ENCODE data around the gene SEPTIN12.

SEPTIN12 gene, protein sequence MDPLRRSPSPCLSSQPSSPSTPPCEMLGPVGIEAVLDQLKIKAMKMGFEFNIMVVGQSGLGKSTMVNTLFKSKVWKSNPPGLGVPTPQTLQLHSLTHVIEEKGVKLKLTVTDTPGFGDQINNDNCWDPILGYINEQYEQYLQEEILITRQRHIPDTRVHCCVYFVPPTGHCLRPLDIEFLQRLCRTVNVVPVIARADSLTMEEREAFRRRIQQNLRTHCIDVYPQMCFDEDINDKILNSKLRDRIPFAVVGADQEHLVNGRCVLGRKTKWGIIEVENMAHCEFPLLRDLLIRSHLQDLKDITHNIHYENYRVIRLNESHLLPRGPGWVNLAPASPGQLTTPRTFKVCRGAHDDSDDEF

DNA sequence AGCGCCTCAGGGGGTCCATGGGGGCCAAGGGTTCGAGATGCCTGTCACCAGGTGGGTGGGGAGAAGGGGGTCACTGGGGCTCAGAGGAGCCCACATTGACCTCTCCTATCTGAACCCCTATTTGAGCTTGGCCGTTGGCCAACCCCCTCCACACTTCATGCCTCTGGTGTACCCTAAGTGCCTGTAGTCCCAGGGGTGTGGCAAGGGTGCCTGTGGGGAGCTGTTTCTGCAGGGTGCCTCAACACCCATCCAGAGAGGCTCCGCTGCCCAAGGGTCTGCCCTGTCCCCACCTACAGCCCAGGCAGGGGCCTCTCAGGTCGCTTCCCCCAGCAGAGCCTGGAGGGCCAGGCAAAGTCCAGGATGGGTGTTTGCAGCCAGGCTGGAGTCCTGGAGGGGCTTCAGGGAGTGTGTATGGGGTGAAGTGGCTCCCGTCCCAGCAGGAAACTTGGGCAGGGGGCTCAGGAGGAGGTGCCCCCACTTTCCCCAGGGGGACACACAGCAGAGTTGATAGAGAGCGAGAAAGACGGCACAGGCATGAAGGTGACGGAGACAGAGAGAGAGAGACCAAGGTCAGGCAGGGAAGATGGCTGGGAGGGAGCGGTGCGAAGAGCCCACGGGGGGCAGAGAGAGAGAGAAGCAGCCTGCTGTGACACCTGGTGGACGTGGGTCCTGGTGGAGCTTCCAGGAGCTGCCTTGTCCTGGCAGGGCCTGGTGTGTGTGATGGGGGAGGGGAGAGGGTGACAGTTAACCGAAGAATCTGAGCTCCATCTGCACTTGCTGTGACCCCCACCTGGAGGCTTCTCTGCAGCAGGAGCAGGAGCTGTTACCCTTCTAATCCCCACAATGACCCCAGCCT, at the start of gene SEPTIN12:
SEPTIN12 (minus strand) TSS at position 719 of the 856 bp plus-strand sequence; CDS start at position 19, 700 bp downstream.
- DNase-seq (ENCODE audit: low spot score): no peak

DNA sequence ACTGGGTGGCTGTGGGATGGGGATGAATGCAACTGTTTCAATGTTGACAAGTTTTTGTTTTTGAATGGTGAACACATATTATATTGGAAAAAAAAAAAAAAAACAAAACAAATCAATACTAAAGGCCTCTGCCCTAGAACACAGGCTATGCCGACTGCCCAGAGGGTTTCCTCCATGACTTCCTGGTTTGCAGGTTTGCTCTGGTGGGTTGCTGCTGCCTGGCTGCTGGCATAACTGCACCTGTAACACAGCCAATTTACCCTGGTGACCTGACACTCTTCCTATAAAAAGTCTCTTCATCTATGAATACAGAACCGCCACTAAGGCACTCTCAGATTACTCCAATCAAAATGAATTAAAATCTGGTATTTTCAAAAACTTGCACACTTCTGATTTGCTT, 48.6 kb upstream of the SEPTIN12 start:
- no peak for DNase-seq (ENCODE audit: low spot score)

DNA sequence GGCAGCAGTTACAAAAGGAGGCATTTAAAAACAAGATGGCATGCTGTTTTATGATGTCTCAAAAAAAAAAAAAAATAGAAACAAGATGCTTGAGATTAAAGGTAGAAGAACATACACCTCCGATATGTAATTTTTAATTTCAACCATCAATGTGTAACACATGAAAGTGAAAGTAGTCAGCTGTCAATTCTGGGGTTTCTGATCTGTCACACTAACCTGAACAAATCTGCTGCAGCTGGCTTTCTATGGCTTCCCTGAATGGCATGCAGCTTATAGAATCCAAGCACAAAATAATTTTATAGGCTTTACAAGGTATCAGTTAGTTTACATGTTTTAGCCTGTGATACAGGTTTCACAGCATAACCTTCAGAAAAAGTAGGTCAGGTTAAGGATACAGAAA, 45.4 kb upstream of the SEPTIN12 start:
- no peak for DNase-seq (ENCODE audit: low spot score)

DNA sequence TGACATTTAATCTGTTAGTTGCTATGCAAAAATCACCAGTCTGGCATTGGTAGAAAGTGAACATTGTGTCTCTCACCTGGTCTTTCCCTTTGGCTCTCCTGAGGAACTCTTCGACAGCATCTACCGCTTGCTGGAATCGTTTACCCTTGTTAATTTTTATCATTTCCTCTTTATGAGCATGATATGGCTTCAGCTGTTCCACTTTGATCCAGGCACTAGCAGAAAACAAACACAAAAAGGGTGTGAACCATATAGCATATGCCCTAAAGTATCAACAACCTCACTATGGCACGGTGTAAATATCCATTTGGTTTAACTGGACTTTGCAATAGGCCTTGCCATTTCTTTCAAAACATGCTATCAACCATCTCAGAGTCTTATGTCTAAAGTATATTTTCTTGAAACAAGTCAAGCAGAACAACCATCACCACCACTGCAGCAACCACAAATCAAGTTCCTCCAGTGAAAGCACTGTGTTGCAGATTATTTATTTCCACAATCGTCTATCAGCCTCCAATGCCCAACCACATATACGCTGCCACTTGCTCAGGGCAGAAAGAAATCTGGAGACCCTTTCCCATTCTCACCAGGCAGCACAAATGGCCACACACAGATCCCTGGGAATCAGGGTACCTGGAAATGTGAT, 44.7 kb upstream of the SEPTIN12 start:
- DNase-seq (ENCODE audit: low spot score): no peak

DNA sequence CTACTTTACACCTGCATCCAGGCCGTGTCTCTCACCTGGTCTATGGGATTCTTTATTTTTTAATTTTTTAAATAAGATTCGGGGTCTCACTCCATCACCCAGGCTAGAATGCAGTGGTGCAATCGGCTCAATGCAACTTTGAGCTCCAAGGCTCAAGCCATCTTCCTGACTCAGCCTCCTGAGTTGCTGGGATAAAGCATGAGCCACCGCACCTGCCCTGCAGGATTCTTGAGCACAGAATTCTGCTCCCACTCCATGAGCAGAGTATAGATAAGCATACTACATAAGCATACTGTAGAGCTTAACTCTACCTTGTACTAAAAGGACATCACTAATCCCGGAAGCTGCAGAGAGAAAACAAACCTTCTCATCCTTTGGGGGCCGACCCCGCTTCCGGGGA, 43.5 kb upstream of the SEPTIN12 start:
- no peak for DNase-seq (ENCODE audit: low spot score)

DNA sequence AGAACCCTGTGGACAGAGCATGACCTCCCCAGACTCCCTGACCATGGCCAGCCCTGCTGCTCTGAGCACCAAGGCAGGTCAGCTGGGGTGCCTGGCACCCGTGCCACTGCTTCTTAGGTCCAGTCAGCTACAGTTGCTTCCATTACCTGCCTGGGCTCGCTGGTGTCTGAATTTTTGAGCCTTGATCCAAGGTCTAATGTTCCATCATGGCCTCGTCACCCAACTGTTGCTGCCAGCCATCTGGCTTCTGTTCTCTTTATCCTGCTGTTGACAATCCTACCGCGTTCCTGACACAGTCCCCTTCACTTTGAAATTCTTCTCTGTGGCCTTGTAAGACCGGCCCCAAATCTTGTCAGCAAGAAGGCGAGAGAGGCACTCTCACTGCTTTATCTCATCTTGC, 42.3 kb upstream of the SEPTIN12 start:
- no peak for DNase-seq (ENCODE audit: low spot score)

DNA sequence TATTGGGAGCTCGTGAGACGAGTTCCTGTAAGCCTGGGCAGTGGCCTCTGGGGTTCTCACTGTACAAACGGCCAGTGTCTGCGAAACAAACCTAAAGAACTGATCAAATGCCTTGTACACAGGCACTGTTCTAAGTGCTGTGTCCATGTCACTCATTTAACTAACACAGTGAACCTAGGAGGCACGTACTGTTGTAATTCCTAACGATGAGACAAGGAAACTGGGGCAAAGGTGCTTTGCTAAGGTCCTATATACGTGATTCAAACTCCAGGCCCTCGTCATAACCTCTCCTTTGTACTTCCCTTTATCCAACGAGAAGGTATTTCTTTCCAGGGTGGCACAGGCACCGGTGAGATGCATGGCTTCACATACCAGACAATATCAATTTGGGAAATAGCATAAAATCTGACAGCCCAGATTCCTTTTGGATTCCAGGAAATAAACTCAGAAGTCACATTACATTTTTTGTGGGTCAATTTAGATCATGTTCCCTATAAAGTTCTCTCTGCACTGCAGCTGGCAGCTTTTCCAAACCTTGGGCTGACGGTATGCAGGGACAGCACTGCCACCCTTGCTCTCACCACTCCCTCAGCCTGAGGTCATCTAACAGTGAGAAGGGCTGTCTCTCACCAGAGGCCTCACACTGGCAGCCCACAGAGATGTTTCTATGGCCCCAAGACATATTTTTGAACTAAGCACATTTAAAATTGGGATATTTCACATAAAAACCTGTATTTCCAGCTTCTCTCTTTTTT, 40.6 kb upstream of the SEPTIN12 start:
- no peak for DNase-seq (ENCODE audit: low spot score)

DNA sequence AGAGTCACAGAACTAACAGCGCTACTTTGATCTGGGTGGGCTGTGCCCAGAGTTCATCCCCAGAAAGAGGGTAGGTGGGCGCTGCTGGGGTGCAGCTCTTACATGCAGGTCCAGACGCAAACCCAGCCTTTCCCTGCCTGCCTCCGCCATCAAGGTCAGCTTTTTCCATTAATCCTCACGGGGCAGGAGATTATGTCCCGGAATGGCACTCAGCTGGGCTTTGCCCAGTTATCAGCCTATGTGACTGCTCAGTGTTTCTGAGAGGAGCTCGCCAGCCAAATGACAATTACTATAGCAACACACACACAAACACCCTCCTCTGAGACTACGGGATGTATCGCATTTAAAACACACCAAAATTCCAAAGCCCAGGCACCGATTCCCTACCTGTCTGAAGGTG, 38.8 kb upstream of the SEPTIN12 start:
- DNase-seq (ENCODE audit: low spot score): no peak

DNA sequence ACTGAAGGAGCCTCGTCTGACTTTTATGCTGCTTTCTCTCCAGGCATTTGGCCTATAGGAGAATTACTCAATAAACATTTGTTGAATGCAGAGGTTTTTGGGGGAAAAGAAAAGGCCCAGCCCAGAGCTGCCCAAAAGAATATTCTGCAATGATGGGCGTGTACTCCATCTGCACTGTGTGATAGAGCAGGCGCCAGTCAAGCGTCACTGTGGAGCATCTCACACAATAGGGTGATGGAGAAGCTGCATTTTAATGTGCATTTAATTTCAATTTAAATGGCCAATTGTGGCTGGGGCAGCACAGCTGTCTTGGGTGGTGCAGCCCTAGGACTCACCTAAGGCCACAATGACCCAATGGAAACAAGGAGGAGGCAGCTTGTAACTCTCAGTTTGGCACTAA, 38.4 kb upstream of the SEPTIN12 start:
- DNase-seq (ENCODE audit: low spot score): no peak

DNA sequence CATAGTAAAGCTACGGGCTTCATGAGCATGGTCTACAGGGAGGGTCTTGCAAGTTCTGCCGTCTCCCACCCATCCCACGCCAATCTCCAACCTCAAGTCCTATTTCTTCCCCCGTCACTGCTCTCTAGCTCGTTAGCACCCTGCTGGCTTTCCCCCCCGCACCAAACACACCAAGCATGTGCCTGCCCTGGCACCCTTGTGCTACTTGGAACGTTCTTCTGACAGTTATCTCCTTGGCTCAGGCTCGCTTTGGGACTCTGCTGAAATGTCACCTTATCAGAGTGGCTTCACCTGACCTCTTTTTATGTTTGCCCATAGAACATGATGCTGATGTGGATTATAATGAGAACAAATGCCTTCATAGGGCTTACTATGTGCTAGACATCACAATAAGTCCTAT, 37.1 kb upstream of the SEPTIN12 start:
- DNase-seq (ENCODE audit: low spot score): no peak

DNA sequence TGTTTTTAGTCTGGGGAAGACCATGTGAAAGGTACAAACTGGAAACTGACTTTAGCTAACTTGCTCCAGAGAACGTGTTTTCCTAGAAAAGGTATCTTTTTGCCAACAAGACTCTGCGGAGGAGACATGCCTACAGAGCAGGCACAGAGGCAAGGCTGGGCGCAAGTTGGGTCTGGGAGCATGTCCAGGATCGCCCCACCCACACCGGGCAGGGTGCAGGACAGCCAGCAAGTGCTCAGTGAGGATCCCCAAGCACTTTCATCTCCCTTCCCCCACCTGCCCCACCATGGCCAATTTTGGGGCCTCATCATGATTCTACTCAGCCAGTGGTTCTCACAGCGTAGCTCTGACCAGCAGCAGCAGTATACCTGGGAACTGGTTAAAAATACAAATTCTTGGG, 32.5 kb upstream of the SEPTIN12 start:
- DNase-seq (ENCODE audit: low spot score): no peak

DNA sequence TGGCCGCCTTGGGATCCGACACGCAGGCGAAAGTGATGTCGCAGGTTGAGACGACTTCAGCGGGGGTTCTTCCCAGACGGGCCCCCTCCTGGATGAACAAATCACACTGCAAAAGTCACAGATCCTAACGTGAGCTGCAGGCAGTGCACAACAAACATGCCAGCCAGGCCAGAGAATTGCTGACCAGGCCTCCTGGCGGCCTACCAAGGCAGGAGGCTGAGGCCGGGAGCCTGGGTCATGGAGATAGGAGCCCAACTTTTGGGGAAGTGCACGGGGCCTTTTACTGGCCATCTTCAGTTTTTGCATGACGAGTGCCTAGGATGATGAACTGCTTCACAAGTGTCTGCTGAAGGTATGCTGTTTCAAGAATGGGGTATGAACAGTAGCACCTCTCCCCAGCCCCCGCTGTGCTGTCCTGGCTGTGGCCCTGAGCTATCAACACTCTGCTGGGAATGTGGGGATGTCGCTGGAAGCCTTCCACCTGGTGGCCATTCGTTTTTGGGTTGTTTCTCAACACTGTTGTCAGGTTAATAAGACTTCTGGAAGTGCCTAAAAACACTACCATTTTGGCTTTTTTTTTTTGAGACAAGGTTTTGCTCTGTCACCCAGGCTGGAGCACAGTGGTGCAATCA, 26.5 kb upstream of the SEPTIN12 start:
- DNase-seq (ENCODE audit: low spot score): no peak

DNA sequence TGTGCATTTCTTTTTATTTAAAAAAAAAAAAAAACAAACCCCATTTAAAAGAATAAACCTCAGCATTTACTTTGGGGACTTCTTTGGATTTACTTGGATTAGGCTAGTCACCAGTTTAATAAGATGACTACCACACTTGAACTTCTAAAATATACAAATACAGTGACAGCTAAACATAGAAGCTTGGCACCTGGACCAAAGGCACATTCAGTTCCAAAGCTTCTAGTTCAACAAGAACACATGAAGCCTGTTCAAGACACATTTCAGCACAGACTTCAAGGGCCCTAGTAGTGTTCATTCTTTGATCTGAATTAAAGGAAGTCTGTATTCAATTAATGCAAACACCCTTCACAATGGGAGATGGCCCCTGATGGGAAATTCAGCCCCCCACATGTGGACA, 25.9 kb upstream of the SEPTIN12 start:
- DNase-seq (ENCODE audit: low spot score): no peak

DNA sequence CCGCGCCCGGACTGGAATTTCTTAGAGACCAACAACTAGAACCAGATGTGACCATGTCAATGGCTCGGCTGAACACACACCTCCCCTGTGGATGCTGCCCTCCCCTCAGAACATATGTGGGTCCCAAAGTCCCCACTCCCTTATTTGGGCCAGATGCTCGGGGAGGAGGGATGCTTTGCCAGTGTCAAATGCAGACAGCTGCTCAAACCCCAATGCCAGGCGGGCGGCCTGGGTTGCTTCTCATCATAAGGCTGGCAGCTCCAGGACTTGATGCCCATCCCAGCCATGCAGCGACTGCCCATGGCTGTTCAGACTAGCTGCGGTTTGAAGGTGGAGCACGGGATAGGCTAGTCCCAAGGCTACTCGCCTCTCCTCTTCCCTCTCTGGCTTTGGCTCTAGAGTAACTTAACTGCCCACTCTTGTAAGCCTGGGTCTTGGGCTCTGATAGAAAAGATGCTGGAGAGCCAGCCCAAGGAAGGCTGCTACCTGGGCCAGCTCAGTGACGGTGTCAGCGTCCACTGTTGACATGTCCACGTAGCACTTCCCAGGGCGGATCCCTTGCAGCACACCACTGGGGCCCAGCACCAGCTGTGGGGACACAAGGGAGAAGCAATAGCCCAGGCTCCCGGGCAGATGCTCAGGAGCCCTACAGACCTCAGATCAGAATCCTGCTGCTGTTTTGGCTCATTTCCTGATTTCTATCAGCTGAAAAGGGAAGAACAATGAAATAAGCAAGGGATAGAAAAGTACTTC, 25.3 kb upstream of the SEPTIN12 start:
- DNase-seq (ENCODE audit: low spot score): no peak

DNA sequence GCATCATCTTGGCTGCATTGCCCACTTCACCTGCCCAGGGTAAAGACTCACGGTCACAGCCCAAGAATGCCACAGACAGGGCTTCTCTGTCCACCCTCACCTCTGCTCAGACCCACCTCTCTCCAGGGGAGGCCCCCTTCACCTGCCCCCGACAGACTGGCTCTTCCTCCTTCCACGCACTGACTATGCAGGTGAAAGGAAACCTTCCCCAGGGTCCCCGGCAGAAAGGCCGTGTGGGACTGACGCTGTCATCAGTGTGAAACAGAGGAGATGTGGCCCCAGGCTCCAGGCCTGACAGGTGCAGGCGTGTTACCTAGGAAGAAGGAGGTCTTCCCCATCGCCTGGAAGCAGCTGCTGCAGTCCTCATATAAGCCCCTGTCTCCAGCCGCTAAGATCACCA, 23.6 kb upstream of the SEPTIN12 start:
- no peak for DNase-seq (ENCODE audit: low spot score)

DNA sequence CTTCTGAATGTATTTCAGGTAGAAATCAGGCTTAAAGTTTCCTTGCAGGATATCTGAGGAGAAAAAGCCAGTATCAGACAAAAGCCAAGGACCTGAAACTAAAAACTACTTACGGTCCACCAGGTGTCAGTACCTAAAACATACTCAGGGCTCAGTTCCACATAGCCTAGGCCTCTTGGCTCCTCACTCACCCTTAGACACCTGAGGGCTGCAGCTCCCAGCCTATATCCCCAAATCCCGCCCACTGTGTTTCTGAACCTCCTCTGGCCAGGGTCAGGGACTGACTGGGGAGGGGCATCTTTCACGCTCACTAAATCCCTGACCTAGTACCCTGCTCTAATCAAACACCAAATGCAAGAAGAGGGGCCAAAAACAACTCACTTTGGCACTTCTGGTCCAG, 23.1 kb upstream of the SEPTIN12 start:
- no peak for DNase-seq (ENCODE audit: low spot score)

DNA sequence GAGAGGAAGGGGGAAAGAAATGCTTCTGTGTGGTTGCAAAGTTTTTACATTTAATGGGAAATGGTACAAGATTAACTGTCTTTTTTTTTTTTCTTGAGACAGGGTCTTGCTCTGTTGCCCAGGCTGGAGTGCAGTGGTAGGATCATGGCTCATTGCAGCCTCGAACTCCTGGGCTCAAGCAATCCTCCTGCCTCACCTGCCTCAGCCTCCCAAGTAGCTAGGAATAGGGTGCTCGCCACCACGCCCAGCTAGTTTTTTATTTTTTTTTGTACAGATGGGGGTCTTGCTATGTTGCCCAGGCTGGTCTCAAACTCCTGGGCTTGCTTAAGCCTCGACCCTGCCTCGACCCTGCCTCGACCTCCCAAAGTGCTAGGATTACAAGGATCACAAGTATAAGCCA, 18.1 kb upstream of the SEPTIN12 start:
- no peak for DNase-seq (ENCODE audit: low spot score)

DNA sequence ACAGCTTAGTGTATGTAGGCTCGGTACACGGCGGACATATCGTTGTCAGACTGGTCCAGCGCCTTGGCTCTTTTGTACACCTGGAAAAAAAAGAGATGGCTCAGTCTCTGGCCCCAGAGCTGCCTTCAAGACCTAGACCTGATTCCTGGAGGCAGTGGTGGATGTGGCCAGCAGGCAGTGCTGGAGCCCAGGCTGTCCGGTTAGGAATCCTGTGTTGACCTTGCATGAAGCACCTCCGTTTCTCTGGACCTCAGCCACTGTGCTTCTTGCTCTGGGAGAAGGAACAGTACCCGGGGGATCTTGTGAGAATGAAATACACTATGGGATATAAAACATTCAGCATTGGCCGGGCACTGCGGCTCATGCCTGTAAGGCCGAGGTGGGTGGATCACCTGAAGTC, 17.1 kb upstream of the SEPTIN12 start:
- DNase-seq (ENCODE audit: low spot score): no peak

DNA sequence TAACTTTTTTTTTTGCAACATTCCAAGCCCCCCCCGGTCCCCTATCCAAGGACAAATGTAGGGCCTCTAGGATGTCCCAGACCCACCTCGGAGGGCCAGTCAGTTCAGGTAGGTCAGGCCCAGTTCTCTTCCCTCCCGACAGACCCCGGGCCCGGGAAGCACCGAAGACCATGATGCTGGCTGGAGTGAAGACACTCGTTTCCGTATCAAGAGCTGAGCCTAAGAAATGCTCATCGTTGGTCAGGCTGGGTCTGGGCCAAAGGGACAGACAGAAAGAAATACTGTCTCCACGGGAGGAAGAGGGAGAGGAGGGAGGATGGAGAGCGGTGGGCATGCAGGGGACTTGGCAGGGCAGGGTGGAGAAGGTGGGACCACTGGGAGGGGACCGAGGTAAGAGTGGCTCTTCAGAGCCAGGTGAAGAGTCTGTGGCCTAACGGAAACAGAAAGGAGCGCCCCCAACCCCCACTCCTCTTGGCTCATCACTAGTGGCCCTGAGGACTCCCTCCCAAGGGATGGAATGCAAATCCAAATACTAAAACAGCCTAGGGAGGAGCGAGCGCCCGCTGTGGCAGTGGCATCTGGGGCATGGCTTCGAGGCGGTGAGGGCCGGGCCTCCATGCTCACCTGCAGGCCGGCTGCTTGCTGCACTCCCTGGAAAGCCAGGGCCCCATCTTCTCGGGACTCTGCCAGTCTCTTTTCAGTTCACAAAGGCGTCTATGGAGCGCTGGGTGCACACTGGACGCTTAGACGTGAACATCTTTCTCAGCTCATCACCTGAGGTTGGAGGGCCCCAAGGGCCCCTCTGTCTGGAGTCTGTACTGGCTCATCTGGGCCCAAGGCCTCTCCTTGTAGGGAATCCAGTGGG, 16.0 kb upstream of the SEPTIN12 start:
- no peak for DNase-seq (ENCODE audit: low spot score)

DNA sequence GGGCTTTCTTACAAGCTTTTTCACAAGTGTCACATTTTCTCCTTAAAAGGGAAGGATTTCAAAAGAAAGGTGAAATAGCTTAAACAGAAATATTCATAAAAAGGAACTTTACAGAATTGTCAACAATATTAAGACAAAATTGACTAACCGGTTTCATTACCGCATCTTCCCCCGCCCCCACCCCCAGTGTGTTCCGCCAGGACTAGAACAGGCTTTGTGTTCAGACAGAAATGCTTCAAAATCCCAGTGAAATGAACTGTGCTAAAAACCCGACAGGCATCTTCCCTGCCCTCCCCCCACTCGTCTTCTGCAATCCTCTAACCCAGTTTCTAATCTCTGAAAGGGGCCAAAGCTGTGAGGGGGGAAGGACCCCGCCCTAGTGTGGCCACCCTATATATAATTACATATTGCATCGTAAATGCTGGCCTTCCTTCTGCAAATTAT, 15.3 kb upstream of the SEPTIN12 start:
- DNase-seq (ENCODE audit: low spot score): no peak

Measured in germinal center (tissue), 1 donor.